Effector memory CD4-positive, alpha-beta T cell (primary cell): ENCODE measurements around the gene FOXF1.

ENCODE experiments used
- DNase-seq, 3 donors: peaks; one replicate each; pipeline ENCODE4 v3.0.0-alpha.2; 2020
- H3K27ac ChIP-seq: 2 replicates; pipeline ENCODE4 v1.7.0; 2013; ENCODE audit warnings: mild to moderate bottlenecking, low read length, moderate library complexity; ENCODE audit not compliant: insufficient read depth, poor library complexity, severe bottlenecking
- H3K27me3 ChIP-seq: replicated peaks from 2 replicates; pipeline ENCODE4 v1.7.0; 2013; ENCODE audit warnings: mild to moderate bottlenecking, low read length; ENCODE audit not compliant: insufficient read depth, control insufficient read depth, poor library complexity, severe bottlenecking
- H3K36me3 ChIP-seq: 2 replicates; pipeline ENCODE4 v1.7.0; 2013; ENCODE audit warnings: mild to moderate bottlenecking, low read length, moderate library complexity; ENCODE audit not compliant: control insufficient read depth, insufficient read depth
- H3K4me1 ChIP-seq: 2 replicates; pipeline ENCODE4 v1.7.0; 2013; ENCODE audit warnings: low read length, mild to moderate bottlenecking; ENCODE audit not compliant: control insufficient read depth, insufficient read depth, poor library complexity, severe bottlenecking
- H3K4me3 ChIP-seq: 2 replicates; pipeline ENCODE4 v1.7.0; 2013; ENCODE audit warnings: low read length, low read depth, mild to moderate bottlenecking; ENCODE audit not compliant: insufficient read depth, poor library complexity, severe bottlenecking
- H3K9me3 ChIP-seq: 2 replicates; pipeline ENCODE4 v1.7.0; 2013; ENCODE audit warnings: mild to moderate bottlenecking, low read length, moderate library complexity; ENCODE audit not compliant: control insufficient read depth

Gene FOXF1

GRCh38 chr16:86492267-86492960 is 17.9 kb upstream of the FOXF1 start:
- no peak for DNase-seq
- H3K27ac ChIP-seq, result no peak overlapping the region
- H3K4me3 ChIP-seq, result no peak overlapping the region
- no peaks in the 10 kb centered on the region for H3K36me3 ChIP-seq
- no peaks in the 10 kb centered on the region for H3K4me1 ChIP-seq
- H3K27me3 ChIP-seq, result peaks cover 25% of the 10 kb centered on the region
- H3K9me3 ChIP-seq, result no peaks in the 10 kb centered on the region

DNA sequence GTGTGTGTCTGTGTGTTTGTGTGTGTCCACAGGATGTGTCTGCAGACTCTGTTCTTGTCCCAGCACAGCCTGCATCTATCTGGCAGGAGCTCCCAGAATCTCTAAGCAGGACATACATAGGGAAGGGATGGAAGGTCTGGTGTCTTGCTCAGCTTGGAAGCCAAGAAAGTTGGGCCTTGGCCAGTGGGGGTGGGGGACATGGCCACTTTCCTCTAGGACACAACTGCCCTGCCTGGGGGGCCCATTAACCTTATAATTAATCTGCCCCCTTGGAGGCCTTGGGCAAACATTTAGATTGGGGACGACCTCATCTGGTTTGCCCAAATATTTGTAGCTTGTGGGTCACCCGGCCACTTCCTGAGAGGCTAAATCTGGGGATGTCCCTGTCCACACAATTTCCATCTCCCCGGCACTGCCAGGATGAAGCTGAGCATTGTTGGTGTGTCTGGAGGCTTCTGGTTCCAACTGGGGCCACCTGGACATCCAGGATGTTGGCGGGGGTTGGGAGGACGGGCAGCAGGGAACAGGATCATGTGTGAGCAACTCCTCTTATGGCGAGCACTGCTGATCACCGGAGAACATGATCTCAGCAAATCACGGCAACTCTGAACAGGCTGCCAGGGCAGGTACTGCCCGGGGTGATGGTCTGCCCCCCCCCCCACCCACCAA is 17.2 kb upstream of the FOXF1 start:
- Histone ChIP-seq H3K4me1 (no peaks in the 10 kb centered on the region), H3K27ac (no peak overlapping the region), H3K4me3 (no peak overlapping the region), H3K9me3 (no peaks in the 10 kb centered on the region), H3K36me3 (no peaks in the 10 kb centered on the region), H3K27me3 (peaks cover 25% of the 10 kb centered on the region)
- DNase-seq, result no peak

GRCh38 chr16:86494039-86494564 is 16.2 kb upstream of the FOXF1 start:
- H3K27ac ChIP-seq, result no peak overlapping the region
- no peaks in the 10 kb centered on the region for H3K4me1 ChIP-seq
- no peaks in the 10 kb centered on the region for H3K36me3 ChIP-seq
- no peak for DNase-seq
- no peaks in the 10 kb centered on the region for H3K9me3 ChIP-seq
- H3K27me3 ChIP-seq, result peaks cover 35% of the 10 kb centered on the region
- H3K4me3 ChIP-seq, result no peak overlapping the region

DNA sequence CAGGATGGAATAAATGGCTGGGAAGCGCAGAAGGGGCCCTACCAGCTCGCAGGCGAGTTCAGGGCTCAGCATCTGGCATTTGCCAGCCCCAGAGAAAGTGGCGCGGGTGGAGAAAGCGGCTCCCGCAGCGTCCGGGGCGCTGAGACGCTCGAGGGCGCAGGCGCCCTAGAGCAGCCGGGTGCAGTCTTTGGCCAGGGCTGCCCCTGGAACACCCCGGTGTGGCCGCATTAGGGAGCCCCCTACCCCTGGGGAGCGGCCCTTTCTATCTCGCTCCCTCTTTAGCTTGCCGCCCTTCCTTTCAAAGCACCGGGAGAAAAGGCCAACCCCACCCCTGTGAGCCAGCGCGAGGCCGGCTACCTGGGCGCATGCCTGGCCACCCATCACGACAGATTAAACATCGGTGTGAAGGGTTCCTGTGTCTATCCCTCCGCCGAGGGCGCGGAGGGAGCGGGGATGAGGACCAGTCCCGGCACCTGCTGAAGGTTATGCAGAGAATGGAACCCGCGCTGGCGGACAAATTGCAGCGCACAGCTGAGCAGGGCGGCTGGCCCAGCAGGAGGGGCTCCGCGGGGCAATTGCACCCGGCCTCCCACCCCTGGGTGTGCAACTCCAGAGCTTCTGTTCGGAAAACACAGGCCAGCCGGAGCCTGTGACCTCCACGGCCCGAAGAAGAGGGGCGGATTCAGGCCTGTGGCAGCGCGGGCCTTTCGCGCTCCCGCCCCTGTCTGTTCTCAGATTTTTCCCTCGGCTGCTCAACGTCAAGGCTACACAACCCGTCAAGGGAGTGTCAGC is 15.6 kb upstream of the FOXF1 start:
- Histone ChIP-seq H3K4me1 (no peaks in the 10 kb centered on the region), H3K27ac (no peak overlapping the region), H3K36me3 (no peaks in the 10 kb centered on the region), H3K9me3 (no peaks in the 10 kb centered on the region), H3K27me3 (peaks cover 35% of the 10 kb centered on the region), H3K4me3 (no peak overlapping the region)
- DNase-seq, result no peak

DNA sequence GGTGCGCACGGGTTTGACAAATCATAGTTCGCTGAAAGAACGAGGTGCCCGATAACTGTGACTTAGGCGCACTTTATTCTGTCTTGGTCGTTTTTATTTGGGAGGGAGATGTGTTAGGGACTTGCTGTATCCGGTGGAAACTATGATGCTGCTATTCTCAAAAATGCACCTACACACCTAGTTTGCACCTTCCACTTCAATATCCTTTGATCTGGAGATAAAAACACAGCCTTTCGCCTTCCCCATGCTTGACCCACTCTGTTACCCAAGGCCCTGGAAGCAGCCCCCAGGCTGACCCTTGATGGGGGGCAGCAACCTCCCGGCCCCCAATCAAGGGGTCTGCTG is 15.0 kb upstream of the FOXF1 start:
- peaks cover 39% of the 10 kb centered on the region for H3K27me3 ChIP-seq
- DNase-seq, result no peak
- H3K9me3 ChIP-seq, result no peaks in the 10 kb centered on the region
- no peak overlapping the region for H3K4me3 ChIP-seq
- H3K4me1 ChIP-seq, result no peaks in the 10 kb centered on the region
- no peaks in the 10 kb centered on the region for H3K36me3 ChIP-seq
- H3K27ac ChIP-seq, result no peak overlapping the region

- peaks cover 44% of the 10 kb centered on the region for H3K27me3 ChIP-seq
- H3K36me3 ChIP-seq, result no peaks in the 10 kb centered on the region
- H3K4me1 ChIP-seq, result no peaks in the 10 kb centered on the region
- no peak for DNase-seq
- H3K9me3 ChIP-seq, result no peaks in the 10 kb centered on the region
- no peak overlapping the region for H3K27ac ChIP-seq
- H3K4me3 ChIP-seq, result no peak overlapping the region
These were observed 14.5 kb upstream of the FOXF1 start for GRCh38 chr16:86495756-86496261.

- H3K4me1 ChIP-seq, result no peaks in the 10 kb centered on the region
- H3K27ac ChIP-seq, result no peak overlapping the region
- no peaks in the 10 kb centered on the region for H3K9me3 ChIP-seq
- no peak overlapping the region for H3K4me3 ChIP-seq
- no peak for DNase-seq
- H3K27me3 ChIP-seq, result peaks cover 45% of the 10 kb centered on the region
- H3K36me3 ChIP-seq, result no peaks in the 10 kb centered on the region
These were observed 13.9 kb upstream of the FOXF1 start for GRCh38 chr16:86496262-86496928.

- Histone ChIP-seq H3K4me1 (no peaks in the 10 kb centered on the region), H3K27me3 (peaks cover 49% of the 10 kb centered on the region), H3K4me3 (no peak overlapping the region), H3K36me3 (no peaks in the 10 kb centered on the region), H3K9me3 (no peaks in the 10 kb centered on the region), H3K27ac (no peak overlapping the region)
- no peak for DNase-seq
These were observed 13.3 kb upstream of the FOXF1 start for GRCh38 chr16:86496929-86497461.

- Histone ChIP-seq H3K27ac (no peak overlapping the region), H3K4me3 (no peak overlapping the region), H3K9me3 (no peaks in the 10 kb centered on the region), H3K36me3 (no peaks in the 10 kb centered on the region), H3K4me1 (no peaks in the 10 kb centered on the region), H3K27me3 (peaks cover 54% of the 10 kb centered on the region)
- DNase-seq, result no peak
These were observed 12.7 kb upstream of the FOXF1 start for GRCh38 chr16:86497551-86498021.
